Neutrophil (primary cell): ENCODE data around the gene TMIGD3.
A peak's percentile ranks its signal among the peaks of the same experiment; 100 is the strongest.

ENCODE experiments used
- H3K27ac ChIP-seq: fragments of 200-600 bp; sonication (generic); 2 replicates; pipeline ENCODE4 v1.5.1; 2016; ENCODE audit warnings: mild to moderate bottlenecking, moderate library complexity
- H3K27me3 ChIP-seq: fragments of 200-600 bp; sonication (generic); 2 replicates; pipeline ENCODE4 v1.6.0; 2016; ENCODE audit warnings: mild to moderate bottlenecking
- H3K36me3 ChIP-seq: fragments of 200-600 bp; sonication (generic); 2 replicates; pipeline ENCODE4 v1.5.1; 2017
- H3K4me1 ChIP-seq, 2 experiments: fragments of 200-600 bp in 1 of 2; sonication (generic) in 1 of 2; 1 replicate in 1 of 2; 2 replicates in 1 of 2; pipeline versions ENCODE4 v1.5.1 to v1.6.1; 2013 to 2016; ENCODE audit warnings: low read depth in 1 of 2, low read length in 1 of 2, mild to moderate bottlenecking in 1 of 2, moderate library complexity in 1 of 2; ENCODE audit not compliant: control insufficient read depth in 1 of 2, insufficient read depth in 1 of 2
- H3K4me3 ChIP-seq, 2 experiments: fragments of 200-600 bp in 1 of 2; sonication (generic) in 1 of 2; 1 replicate in 1 of 2; 2 replicates in 1 of 2; pipeline ENCODE4 v1.5.1; 2013 to 2016; ENCODE audit warnings: low read depth in 1 of 2, low read length in 1 of 2, mild to moderate bottlenecking in 1 of 2, moderate library complexity in 1 of 2
- H3K9me3 ChIP-seq: fragments of 200-600 bp; sonication (generic); 2 replicates; pipeline ENCODE4 v1.5.1; 2016
- TF ChIP-seq, protein P1 (sequence below): fragments of 200-600 bp; sonication (generic); IDR thresholded peaks from 2 replicates; pipeline ENCODE4 v1.5.1; 2016; ENCODE audit warnings: antibody characterized with exemption

TMIGD3 gene

DNA sequence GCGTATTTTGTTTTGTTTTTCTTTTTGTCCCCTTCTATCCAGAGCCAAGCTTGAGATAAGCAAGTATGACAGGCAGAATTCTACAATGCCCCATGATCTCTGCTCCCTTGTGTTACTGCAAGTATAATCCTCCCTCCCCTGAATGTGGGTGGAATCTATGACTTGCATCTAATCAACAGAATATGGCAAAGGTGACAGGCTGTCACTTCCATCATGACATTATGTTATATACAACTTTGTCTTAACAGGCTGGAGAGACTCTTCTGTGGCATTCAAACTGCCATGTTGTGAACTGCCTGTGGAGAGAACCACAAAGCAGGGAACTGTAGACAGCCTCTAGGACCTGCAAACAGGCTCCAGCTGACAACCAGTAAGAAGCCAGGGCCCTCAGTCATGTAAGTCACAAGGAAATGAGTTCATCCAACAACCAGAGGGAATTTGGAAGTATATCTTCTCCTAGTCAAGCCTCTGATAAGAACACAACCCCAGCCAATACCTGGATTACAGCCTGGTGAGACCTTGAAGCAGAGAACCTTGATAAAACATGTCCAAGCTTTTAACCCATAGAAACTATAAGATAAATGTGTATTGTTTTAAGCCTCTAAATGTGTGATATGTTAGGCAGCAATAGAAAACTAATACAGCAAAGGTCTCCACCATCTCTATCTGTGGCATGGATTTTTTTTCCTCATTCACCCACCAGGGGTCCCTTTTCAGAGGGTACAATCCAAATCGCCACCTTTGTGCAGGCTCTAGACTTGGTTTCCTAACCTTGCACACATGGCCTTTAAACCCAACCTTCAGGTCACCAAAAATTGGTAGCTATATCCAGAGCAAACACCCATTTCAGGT is 35.3 kb downstream of the TMIGD3 start:
- peaks cover 36 to 38% of the 10 kb centered on the region in 2 experiments for H3K4me1 ChIP-seq

DNA sequence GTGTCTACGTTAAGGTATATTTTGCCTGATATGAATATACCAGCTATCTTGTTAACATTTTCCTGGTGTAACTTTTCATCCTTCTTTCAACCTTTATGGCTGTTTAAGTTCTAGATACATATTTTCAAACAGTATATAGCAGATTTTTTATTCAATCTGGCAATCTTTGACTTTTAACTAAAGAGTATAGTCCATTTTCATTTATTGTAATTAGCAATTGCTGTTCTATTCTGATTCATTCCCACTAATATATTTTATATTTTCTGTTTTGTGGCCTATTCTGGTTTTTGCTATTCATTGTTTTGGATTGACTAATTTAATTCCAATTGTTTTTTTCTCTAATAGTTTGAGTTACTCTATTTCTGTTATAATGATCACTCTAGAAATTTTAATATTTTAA is 37.0 kb downstream of the TMIGD3 start:
- Histone ChIP-seq H3K9me3 (no peaks in the 10 kb centered on the region), H3K4me1 (peaks cover 20 to 22% of the 10 kb centered on the region in 2 experiments), H3K4me3 (no peak overlapping the region), H3K27me3 (no peaks in the 10 kb centered on the region), H3K36me3 (peaks cover 17% of the 10 kb centered on the region), H3K27ac (no peak overlapping the region)
- TF ChIP-seq, protein P1, sequence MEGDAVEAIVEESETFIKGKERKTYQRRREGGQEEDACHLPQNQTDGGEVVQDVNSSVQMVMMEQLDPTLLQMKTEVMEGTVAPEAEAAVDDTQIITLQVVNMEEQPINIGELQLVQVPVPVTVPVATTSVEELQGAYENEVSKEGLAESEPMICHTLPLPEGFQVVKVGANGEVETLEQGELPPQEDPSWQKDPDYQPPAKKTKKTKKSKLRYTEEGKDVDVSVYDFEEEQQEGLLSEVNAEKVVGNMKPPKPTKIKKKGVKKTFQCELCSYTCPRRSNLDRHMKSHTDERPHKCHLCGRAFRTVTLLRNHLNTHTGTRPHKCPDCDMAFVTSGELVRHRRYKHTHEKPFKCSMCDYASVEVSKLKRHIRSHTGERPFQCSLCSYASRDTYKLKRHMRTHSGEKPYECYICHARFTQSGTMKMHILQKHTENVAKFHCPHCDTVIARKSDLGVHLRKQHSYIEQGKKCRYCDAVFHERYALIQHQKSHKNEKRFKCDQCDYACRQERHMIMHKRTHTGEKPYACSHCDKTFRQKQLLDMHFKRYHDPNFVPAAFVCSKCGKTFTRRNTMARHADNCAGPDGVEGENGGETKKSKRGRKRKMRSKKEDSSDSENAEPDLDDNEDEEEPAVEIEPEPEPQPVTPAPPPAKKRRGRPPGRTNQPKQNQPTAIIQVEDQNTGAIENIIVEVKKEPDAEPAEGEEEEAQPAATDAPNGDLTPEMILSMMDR: no peak

More for the DNA sequence above, 35.3 kb downstream of the TMIGD3 start:
- Histone ChIP-seq H3K36me3 (peaks cover 3% of the 10 kb centered on the region), H3K27ac (no peak overlapping the region), H3K27me3 (no peaks in the 10 kb centered on the region), H3K9me3 (no peaks in the 10 kb centered on the region), H3K4me3 (no peak overlapping the region)
- TF ChIP-seq, protein P1: no peak

DNA sequence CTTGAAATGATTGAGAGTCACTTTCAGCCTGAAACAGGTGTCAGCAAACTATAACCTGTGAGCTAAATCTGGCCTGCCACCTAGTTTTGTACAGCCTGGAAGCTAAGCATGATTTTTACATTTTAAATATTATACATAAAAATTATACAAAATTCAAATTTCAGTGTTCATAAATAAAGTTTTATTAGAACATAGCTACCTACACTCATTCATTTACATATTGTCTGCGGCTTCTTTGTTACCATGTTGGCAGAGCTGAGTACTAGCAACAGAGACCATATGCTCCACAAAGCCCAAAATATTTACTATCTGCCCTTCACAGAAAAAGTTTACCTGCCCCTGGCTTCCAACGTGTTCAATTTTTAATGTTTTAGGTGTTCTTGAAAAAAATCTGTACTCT is 37.7 kb downstream of the TMIGD3 start:
- TF ChIP-seq, protein P1: no peak
- Histone ChIP-seq H3K9me3 (no peaks in the 10 kb centered on the region), H3K36me3 (peaks cover 25% of the 10 kb centered on the region), H3K4me1 (peaks cover 14 to 15% of the 10 kb centered on the region in 2 experiments), H3K27me3 (no peaks in the 10 kb centered on the region), H3K4me3 (no peak overlapping the region), H3K27ac (no peak overlapping the region)

DNA sequence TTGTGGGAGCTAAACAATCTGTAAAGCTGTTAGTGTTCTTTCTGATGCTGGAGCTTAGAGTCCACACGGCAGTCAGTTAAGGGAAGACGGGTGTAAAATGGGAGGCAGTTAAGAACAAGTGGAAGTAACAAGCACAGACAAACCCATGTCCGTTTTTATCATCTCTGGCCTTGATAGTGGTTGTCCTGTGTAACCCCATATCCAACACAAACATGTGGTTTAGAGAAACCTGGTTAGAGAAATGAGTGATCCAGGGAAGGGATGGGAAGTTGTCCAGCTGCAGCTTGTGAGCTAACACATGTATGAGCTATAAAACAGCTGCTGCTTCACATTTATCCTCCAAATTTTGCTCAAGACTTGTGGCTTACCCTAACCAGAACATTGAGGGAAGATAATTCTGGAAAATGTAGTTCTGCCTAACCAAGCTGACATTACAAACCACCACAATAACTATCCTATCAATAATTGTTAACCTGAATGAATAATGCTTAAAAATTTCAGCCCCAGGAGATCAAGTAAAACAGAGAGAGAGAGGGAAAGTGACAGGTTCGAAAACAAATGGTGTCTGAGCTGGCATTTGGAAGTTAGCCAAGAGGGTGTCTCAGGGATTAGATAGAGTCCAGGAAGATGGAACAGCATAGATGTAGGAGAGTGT is 40.3 kb downstream of the TMIGD3 start:
- no peaks in the 10 kb centered on the region for H3K4me1 ChIP-seq
- peak overlapping the region; percentile 13 for H3K27ac ChIP-seq
- H3K9me3 ChIP-seq: no peaks in the 10 kb centered on the region
- H3K36me3 ChIP-seq: peaks cover 47% of the 10 kb centered on the region
- no peak overlapping the region for H3K4me3 ChIP-seq
- TF ChIP-seq, protein P1: no peak
- no peaks in the 10 kb centered on the region for H3K27me3 ChIP-seq

DNA sequence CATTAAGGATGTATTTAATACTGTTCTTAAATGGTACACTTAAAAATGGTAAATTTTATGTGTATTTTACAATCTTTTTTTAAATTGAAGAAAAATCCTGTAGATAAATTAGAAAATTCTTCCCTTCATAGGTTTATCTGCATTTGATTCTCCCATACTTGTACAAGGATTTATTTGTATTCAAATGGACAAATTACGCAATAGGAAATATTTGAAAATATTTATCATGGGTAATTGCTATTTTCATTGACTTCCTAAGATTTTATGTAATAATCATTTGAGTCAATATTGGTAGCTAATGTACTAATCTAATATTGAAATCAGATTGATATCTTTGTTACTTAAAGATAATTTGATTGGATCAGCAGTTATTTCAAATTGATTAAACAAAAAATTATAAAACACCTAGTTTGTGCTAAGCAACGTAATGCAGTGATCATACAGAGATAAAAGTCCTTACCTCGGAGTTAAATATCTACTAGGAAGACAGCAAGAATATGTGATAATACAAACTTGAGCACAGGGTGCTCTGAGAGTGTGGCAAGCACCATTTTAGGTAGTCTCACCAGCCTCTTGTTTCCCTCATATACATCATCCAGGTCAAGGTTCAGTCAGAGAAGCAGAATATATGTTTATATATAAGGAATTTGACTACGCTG is 40.9 kb downstream of the TMIGD3 start:
- H3K27ac ChIP-seq: peak overlapping the region; percentile 13
- H3K4me1 ChIP-seq: no peaks in the 10 kb centered on the region
- peaks cover 54% of the 10 kb centered on the region for H3K36me3 ChIP-seq
- H3K4me3 ChIP-seq: no peak overlapping the region
- no peaks in the 10 kb centered on the region for H3K9me3 ChIP-seq
- H3K27me3 ChIP-seq: no peaks in the 10 kb centered on the region
- TF ChIP-seq, protein P1: no peak
